ENCODE data around the gene DISC1.
"Not testable (repeated sequence)": the region's sequence is repeated elsewhere in the genome, so short reads cannot be mapped to it uniquely, and the experiment has no call there.

DISC1 gene

DNA sequence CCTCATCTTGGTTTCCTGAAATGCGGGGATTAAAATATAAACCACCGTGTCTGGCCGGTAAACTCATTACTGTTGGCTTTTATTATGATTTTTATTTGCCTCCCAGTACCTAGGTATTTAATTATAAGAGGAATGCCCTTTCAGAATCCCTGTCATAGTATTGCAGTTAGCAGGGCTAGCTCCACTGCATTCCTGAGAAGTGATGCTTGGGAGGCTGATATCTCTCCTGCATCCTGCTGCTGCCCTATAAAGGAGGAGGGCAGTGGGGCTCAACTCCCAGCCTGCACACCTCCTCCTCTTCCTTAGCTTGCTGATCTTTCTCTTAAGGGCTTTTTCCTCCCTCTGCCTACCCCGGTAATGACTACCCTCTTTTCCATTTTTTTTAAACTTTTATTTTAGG lies 19.9 kb upstream of the DISC1 start:
- no peak for DNase-seq

DNA sequence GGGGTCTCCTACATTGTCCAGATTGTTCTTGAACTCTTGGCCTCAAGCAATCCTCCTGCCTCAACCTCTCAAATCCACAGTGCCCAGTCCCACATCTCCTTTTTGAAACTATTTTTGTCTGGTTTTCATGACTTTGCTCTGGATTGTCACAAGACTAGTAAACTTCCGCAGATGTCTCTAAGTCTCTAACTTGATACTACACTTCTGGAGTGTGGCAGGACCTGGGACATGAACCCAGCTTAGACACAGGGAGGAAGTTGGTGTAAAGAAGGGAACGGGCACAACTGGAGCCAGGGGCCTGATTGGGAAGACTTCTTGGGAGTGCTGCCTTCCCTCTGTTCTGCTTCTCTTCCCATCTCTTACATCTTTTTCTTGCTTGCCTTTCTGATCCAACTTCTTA lies 16.2 kb upstream of the DISC1 start:
- no peak for DNase-seq

DNA sequence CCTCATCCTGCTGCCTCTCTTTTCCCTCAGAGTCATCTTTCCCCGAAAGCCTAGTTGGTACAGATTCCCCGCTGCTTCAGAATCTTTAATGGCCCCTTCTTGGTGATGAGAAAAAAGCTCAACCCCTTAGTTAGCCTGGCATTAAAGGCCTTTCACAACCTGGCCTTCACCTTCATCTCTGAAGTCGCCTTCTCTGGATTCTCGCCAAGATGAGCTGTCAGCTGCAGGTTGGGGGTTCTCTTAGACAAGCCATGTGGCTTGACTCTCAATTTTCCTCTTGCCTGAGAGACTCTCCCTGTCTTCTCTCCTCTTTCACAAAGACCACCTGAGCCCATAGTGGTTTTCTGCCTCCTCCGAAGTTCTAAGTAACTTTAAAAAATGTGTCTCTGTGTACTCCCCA lies 15.5 kb upstream of the DISC1 start:
- no peak for DNase-seq

DNA sequence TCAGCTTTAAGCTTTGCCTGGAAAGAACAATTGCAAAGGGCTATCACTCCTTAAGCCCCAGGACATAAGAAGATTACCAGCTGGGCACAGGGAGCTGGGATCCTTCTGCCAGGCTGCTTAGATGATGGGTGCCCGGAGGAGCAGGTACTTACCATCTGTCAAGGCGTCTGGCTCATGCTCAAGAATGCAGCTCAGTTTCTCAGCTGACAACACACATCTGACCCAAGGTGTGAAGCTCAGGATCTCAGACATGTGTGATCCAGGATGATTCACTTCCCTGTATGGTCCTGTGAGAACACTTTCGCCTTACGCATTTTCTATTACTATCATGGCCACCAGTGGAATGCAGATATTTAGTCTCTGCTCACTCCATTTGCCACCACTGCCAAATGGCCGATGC lies 14.7 kb upstream of the DISC1 start:
- DNase-seq = no peak

DNA sequence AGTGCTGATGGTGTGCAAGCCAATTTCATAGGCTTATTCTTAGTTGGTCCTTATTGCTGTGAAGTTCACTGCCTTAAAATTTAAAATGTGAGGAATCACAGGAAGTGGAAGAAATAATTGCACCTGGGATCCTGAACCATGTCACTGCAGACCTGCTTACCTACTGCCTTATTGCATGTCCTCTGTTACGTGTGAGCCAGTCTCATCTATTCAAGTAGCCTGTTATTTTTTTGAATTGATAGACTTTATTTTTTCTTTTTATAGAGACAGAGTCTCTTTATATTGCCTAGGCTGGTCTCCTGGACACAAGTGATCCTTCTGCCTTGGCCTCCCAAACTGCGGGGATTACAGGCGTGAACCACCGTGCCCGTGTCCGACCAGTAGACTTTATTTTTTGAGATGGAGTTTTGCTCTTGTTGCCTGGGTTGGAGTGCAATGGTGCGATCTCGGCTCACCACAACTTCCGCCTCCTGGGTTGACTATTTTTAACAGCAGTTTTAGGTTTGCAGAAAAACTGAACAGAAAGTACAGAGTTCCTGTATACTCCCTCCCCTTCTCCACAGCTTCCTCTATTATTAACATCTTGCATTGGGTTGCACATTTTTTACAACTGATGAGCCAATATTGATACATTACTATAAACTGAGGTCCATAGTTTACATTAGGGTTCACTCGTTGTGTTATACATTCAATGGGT lies 14.0 kb upstream of the DISC1 start:
- no peak for DNase-seq

DNA sequence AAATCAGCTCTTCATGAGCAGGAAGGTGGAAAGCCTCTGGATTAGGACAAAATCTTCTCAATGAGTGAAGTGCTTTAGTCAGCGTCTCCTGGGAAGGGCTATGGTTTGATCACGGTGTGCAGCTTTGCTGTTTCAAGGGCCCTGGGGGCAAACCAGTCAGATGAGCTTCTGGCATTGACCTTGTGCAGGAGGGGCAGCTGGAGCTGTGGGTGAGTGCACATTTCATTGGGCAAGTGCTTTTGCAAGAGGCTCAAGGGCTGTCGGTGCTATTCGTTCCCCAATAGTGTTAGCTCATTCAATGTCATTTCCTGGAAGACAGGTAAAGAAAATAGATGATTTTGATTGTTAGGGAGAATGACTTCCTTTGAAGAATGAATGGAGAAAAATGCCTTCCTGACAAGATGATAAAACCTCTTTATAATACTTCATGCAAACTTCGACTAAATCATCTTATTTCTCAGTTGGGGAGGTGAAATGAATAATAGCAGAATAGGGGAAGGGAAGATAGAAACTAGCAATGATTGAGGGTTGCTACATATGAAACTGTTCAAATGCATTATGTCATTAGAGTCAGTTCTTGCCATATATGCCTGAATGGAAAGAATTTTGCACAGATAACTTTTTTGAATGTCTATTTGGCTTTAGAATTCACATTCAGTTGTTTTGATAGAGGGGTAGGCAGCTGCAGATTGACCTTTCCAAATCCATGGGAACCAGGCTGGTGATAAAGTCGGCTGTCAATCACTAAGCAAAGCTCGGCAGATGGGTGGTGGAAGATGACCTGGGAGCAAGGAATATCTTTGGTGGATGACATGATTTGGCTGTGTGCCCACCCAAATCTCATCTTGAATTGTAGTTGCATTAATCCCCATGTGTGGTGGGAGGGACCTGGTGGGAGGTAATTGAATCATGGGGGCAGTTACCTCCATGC lies 12.9 kb upstream of the DISC1 start:
- no peak for DNase-seq

DNA sequence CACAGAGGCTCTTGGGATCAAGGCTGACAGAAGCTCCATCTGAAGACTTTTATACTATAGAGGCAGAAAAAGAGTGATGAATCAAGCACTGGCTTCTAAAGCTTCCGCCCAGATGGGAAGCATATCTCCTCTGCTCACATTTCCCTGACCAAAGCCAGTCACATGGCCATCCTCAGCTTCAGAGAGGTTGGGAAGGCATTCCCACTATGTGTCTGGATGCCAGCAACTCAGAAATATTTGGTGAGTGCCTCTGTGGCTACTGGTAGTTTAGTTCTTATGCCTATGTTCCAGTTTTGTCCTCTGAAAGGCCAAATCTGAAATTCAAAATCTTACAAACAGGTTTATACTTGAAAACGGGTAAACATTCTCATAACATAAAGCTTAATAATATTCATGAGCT lies 9.9 kb upstream of the DISC1 start:
- no peak for DNase-seq

DNA sequence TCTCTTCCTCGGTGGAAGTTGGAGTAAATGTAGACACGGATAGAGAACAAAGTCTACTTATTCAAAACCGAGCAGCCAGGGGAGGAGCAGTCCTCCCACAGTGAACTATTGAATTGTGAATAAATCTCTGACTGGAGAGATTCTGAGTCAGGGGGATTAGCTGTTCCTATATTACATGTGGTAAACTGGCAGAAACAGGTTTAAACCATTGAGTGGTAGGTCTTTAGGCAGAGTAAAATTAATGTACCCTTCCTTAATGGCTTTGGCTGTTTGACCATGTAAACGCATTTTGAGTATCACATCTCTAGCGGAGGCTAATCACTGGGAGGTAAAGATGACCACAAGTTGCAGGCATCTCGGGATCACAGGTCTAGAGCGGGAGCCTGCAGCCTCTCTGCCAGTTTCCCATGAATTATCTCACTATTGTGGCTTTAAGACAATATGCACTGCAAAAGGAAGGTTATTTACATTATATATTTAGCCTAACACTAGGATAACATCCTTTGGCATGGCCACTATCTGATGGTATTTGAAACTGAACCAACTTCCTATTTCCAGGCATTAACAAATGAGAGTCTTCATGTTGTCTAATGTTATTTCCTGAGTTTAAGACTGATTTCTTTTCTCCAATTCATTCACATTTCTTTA lies 7.9 kb upstream of the DISC1 start:
- DNase-seq = no peak

DNA sequence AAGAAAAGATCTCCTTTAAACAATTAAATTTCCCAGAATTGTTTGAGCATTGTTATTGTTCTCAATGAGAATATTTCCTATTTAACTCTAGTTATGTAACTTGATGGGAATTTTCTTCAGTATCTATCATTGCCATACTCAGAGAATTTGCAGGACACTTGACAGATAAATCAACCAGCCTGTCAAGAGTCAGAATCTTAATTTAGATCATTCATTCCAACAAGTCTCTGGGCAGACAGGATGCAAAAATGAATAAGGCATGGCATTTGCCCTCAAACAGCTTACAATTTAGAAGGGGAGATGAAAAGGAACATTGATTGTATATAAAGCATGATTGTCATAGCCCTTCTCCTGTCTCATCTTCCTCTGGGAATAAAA lies 7.3 kb upstream of the DISC1 start:
- no peak for DNase-seq

DNA sequence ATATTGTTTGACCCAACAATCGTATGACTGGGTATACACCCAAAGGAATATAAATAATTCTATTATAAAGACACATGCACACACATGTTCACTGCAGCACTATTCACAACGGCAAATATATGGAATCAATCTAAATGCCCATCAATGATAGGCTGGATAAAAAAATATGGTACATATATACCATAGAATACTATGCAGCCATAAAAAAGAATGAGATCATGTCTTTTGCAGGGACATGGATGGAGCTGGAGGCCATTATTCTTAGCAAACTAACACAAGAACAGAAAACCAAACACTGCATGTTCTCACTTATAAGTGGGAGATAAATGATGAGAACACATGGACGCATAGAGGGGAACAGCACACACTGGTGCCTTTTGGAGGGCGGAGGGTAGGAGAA lies 1.5 kb upstream of the DISC1 start:
- DNase-seq = not testable (repeated sequence)

DNA sequence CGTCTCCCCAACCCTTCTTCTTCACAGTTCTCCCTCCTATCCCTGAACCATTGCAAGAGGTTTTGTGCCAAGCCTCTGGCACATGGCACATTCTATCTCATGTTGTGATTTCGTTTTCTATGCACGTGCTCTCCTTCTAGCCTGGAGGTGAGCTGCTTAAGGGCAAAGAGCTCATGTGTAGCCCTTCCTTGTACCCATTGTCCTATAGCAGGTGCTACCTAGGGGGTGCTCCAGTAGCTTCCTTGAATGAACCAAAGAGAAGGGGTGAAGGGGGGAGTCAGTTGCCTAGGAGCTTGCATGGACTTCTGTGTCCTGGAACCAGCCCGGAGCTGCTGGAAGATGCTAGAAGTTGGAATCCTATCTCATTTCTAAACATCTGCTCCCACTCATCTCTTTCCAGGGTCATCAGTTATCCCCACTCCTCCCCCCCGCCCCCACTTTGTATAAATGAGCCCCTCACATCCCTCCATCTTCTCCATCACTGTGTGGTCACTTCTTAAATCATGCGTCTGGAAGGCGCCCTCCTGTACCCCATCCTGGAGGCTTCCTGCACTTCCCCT lies 535 bp upstream of the DISC1 start:
- no peak for DNase-seq

DNA sequence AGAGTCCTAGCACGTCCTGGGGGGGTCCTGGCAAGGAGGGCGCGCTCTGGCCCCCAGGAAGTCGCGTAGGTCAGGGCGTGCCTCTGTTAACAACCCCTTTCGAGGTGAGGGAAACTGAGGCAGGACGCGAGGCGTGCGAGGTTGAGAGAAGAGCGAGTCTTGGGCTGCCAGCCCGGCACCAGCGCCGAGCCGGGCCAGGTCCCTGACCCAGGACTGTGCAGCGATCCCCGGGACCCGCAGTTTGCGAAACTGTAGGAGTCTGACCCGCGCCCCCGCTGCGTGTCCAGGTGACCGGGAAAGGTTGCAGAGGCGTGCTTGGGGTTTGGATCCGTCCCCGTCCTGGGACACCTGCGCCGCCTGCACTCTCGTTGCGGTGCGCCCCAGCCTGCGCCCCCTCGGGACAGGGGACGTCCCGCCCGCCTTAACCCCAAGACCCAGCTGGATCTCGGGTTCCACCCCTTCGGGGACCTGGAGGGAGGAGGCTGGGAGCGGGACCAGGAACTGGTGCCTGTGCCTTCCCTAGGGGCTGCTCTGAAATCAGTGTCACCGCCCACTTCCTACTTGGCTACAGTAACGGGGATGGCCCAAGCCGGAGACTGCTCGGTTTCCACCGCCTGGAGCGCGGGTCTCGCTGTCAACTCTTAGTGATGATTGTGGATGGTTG lies 493 bp downstream of the DISC1 start:
- no peak for DNase-seq

DNA sequence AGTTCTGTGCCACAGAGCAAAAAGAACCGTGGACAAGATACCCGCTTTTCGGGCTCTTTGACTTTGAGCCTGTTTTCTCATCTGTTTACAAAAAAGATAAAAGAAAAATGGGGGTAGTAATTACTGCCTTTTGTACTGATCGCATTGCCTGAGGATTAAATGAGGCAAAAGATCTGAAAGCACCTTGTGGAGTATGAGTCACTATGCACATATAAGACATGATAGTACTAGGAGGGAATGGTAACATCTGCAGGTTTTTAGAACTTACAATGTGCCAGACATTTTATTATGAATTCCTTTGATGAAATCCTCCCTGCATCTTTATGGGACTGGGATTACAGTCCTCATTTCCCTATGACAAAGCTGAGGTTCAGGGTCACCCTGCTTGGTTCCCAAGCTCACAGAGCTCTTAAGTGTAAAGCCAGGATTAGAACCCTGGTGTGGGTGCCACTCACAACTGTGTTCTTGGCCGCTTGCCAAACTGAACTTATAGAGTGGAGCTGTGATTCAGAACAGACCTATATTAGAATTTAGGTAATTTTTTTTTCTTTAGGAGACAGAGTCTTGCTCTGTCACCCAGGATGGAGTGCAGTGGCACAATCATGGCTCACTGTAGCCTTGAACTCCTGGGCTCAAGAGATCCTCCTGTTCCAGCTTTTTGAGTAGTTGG lies 1.8 kb downstream of the DISC1 start:
- DNase-seq = peak; percentile 43

DNA sequence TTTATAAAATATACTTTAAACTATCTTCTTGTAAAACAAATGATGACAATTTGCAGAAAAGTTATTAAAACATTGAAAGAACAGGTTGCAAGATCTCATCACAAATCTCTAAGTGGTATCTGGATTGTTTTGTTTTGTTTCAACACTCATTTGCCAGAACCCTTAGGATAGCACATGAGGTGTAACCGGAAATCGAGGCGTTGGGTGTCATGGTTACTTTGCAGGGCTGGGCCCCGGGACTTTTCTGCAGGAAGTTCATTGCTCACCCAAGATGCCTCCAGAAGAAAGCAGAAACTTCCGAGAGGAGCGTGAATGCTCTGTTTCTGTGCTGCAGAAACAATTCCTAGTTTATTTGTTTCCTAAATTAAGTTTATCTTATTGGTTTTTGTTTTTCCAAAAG lies 2.5 kb downstream of the DISC1 start:
- no peak for DNase-seq

DNA sequence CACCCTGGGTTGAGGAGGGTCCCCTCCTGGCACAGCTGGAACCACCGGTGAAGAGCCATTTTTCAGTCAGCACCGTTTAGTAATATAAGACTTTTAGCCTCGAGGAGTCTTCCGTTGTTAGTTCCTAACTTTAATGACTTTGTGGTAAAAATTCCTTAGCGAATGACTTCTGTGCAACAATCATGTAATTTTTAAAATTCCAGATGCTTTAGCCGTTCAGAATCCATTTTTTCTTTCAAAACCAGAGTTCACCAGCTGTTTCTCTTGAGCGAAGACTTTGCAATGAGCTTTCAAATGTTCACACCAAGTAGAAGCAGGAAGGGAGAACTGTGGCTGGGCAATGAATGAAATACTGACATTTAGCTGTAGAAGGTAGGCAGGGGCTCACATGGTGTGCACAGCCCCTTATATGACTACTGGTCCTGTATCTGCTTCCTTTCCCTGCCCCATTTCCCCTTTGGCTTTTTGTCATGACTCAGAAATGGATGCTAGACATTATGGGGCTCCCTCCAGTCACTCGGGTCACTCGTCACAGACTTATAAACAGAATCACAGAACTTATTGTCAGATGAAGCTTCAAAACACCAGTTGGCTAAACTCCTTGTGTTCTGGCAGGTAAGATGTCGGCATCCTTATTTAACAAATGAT lies 4.1 kb downstream of the DISC1 start:
- no peak for DNase-seq

DNA sequence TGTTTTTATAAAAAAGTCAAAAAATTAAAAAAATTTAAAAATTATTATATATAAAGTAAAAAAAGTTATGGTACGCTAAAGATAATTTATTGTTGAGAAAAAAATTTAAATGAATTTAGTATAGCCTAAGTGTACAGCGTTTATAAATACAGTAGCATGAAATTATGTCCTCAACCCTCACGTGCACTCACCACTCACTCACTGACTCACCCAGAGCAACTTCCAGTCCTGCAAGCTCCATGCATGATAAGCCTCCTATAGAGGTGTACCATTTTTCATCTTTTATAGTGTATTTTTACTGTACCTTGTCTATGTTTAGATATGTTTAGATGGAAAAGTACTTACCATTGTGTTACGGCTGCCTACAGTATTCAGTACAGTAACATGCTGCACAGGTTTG lies 5.1 kb downstream of the DISC1 start:
- DNase-seq = no peak

DNA sequence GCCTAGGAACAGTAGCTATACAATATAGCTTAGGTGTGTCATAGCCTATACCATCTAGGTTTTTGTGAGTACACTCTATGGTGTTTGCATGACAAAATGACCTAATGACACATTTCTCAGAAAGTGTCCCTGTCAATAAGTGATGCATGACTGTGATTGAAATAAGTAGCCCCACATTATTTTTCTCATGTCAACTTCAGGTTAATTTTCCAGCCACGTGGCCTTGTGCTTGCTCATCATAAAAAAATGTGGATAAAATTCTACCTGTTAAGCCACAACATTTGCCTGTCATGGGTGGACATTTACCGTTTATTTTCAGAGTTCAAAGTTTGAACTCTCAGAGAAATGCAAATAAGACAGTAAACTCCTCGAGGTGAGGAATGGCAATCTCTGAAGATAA lies 5.5 kb downstream of the DISC1 start:
- no peak for DNase-seq

DNA sequence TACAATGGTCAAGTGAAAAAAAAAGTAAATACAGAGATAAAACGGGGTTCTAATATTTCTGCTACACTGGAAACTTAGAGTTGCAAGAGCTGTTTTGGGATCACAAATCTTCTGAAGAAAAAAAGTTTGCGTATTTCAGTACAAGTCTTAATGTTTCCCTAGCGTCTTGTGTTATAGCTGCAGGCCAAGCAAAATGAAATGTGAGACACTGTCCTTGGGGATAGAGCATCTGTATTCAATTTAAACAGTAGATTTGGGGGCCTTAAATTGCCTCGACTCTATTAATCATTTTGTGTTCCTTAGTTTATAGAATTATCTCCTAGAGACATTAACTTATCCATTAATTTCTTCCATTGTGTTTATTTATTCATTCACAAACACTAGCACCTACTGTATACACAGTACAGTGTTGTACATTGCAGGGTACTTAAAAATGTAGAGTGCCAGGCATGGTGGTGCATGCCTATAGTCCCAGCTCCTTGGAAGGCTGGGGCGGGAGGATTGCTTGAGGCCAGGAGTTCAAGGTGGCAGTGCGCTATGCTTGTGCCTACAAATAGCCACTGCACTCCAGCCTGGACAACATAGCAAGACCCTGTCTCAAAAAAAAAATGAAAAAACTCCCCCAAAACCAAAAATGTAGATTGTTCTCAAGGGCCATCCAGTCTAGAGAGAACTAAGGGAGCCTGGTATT lies 7.9 kb downstream of the DISC1 start:
- DNase-seq = no peak

DNA sequence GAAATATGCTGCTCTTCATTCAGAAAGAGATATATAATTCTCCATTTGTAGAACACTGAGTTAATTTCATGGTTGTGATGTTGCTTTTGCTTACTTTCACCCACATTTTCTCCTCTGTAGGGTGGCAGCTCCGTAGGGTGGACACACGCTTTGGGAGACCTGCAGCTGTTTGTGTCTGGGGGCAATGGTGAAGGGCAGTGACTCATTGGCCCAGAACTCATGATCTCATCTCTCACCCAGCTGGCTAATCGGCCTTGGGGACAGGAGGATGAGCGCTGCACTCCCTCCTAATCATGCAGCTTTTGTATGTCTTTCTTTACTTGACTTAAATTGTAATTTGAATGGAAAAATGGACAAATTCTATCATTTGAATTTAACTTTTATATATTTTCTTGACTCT lies 9.6 kb downstream of the DISC1 start:
- DNase-seq = no peak

DNA sequence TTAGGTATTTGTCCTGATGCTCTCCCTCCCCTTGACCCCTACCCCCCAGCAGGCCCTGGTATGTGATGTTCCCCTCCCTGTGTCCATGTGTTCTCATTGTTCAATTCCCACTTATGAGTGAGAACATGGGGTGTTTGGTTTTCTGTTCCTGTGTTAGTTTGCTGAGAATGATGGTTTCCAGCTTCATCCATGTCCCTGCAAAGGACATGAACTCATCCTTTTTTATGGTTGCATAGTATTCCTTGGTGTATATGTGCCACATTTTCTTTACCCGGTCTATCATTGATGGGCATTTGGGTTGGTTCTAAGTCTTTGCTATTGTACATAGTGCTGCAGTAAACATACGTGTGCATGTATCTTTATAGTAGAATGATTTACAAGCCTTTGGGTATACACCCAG lies 10.3 kb downstream of the DISC1 start:
- not testable (repeated sequence) for DNase-seq

DNA sequence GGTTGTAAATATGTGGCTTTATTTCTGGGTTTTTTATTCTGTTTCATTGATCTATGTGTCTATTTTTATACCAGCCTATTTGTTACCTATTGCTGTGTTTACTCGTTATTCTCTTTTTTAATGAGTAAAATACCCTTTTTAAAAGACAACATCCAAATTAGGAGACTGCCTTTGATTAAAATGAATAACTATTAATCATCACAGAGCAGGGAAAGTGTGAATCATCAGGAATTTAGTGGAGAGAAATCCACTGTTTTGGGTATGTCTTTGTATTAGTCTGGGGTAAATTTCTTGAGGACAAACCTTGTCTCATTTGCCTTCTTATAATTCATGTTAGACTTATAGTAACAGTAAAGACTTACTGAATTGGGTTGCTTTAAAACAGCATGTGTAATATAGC lies 12.1 kb downstream of the DISC1 start:
- DNase-seq = no peak

Measured in activated T-cell treated with anti-CD3 and anti-CD28 coated beads for 4 hours (primary cell).